HUES6 (cell line): ENCODE data around the gene LRRTM4.

Source experiments
- H3K27ac ChIP-seq: 2 replicates; pipeline ENCODE4 v1.7.0; 2013; ENCODE audit warnings: low read depth, mild to moderate bottlenecking, low read length, inconsistent platforms
- H3K27me3 ChIP-seq: 2 replicates; pipeline ENCODE4 v1.6.1; 2013; ENCODE audit warnings: low read length; ENCODE audit not compliant: control insufficient read depth, insufficient read depth
- H3K36me3 ChIP-seq: 2 replicates; pipeline ENCODE4 v1.6.1; 2013; ENCODE audit warnings: low read length; ENCODE audit not compliant: control insufficient read depth, insufficient read depth
- H3K4me1 ChIP-seq: 2 replicates; pipeline ENCODE4 v1.6.1; 2013; ENCODE audit warnings: low read length; ENCODE audit not compliant: control insufficient read depth, insufficient read depth
- H3K4me3 ChIP-seq: 2 replicates; pipeline ENCODE4 v1.5.1; 2013; ENCODE audit warnings: low read depth, low read length
- H3K9ac ChIP-seq: one replicate; pipeline ENCODE4 v1.6.1; 2013; ENCODE audit warnings: mild to moderate bottlenecking, low read length
- H3K9me3 ChIP-seq: 2 replicates; pipeline ENCODE4 v1.6.1; 2013; ENCODE audit warnings: low read depth, low read length; ENCODE audit not compliant: control insufficient read depth, insufficient read depth

The LRRTM4 gene

GRCh38 chr2:76763276-76763675 is 758.9 kb downstream of the LRRTM4 start:
- Histone ChIP-seq H3K4me3 (no peak overlapping the region), H3K27me3 (no peaks in the 10 kb centered on the region), H3K9ac (no peak overlapping the region), H3K9me3 (no peaks in the 10 kb centered on the region), H3K36me3 (no peaks in the 10 kb centered on the region), H3K27ac (no peak overlapping the region), H3K4me1 (peaks cover 21% of the 10 kb centered on the region; the same call in 1 of the 2 replicates)

- H3K9ac ChIP-seq = no peak overlapping the region
- H3K27ac ChIP-seq = no peak overlapping the region
- H3K4me3 ChIP-seq = no peak overlapping the region
- H3K4me1 ChIP-seq = peaks cover 26% of the 10 kb centered on the region; the same call in 1 of the 2 replicates
- no peaks in the 10 kb centered on the region for H3K36me3 ChIP-seq
- no peaks in the 10 kb centered on the region for H3K27me3 ChIP-seq
- H3K9me3 ChIP-seq = no peaks in the 10 kb centered on the region
Observed at GRCh38 chr2:76760367-76760704, 761.8 kb downstream of the LRRTM4 start.

- H3K9me3 ChIP-seq = no peaks in the 10 kb centered on the region
- H3K4me1 ChIP-seq = peaks cover 26% of the 10 kb centered on the region; the same call in 1 of the 2 replicates
- no peaks in the 10 kb centered on the region for H3K36me3 ChIP-seq
- no peaks in the 10 kb centered on the region for H3K27me3 ChIP-seq
- H3K27ac ChIP-seq = no peak overlapping the region
- no peak overlapping the region for H3K9ac ChIP-seq
- H3K4me3 ChIP-seq = no peak overlapping the region
Observed at GRCh38 chr2:76759634-76760366, 762.4 kb downstream of the LRRTM4 start.

GRCh38 chr2:76752506-76752905 is 769.7 kb downstream of the LRRTM4 start:
- no peak overlapping the region for H3K27ac ChIP-seq
- H3K9ac ChIP-seq = no peak overlapping the region
- H3K36me3 ChIP-seq = no peaks in the 10 kb centered on the region
- H3K4me1 ChIP-seq = peaks cover 5% of the 10 kb centered on the region; the same call in 1 of the 2 replicates
- H3K4me3 ChIP-seq = no peak overlapping the region
- H3K27me3 ChIP-seq = no peaks in the 10 kb centered on the region
- H3K9me3 ChIP-seq = no peaks in the 10 kb centered on the region

GRCh38 chr2:76749858-76750257 is 772.3 kb downstream of the LRRTM4 start:
- H3K27me3 ChIP-seq = no peaks in the 10 kb centered on the region
- no peaks in the 10 kb centered on the region for H3K36me3 ChIP-seq
- H3K9me3 ChIP-seq = no peaks in the 10 kb centered on the region
- H3K9ac ChIP-seq = no peak overlapping the region
- no peak overlapping the region for H3K4me3 ChIP-seq
- no peak overlapping the region for H3K27ac ChIP-seq
- H3K4me1 ChIP-seq = no peaks in the 10 kb centered on the region

GRCh38 chr2:76748581-76749296 is 773.4 kb downstream of the LRRTM4 start:
- Histone ChIP-seq H3K4me1 (no peaks in the 10 kb centered on the region), H3K9me3 (no peaks in the 10 kb centered on the region), H3K9ac (no peak overlapping the region), H3K27ac (no peak overlapping the region), H3K4me3 (no peak overlapping the region), H3K27me3 (no peaks in the 10 kb centered on the region), H3K36me3 (no peaks in the 10 kb centered on the region)

GRCh38 chr2:76745605-76746004 is 776.6 kb downstream of the LRRTM4 start:
- no peak overlapping the region for H3K4me3 ChIP-seq
- no peaks in the 10 kb centered on the region for H3K4me1 ChIP-seq
- no peak overlapping the region for H3K27ac ChIP-seq
- no peaks in the 10 kb centered on the region for H3K36me3 ChIP-seq
- H3K9me3 ChIP-seq = no peaks in the 10 kb centered on the region
- no peaks in the 10 kb centered on the region for H3K27me3 ChIP-seq
- no peak overlapping the region for H3K9ac ChIP-seq

- Histone ChIP-seq H3K4me3 (no peak overlapping the region), H3K9me3 (no peaks in the 10 kb centered on the region), H3K27ac (no peak overlapping the region), H3K27me3 (no peaks in the 10 kb centered on the region), H3K36me3 (no peaks in the 10 kb centered on the region), H3K4me1 (peaks cover 6% of the 10 kb centered on the region; the same call in 1 of the 2 replicates), H3K9ac (no peak overlapping the region)
Observed at GRCh38 chr2:76737607-76738006, 784.6 kb downstream of the LRRTM4 start.

GRCh38 chr2:76733736-76734135 is 788.4 kb downstream of the LRRTM4 start:
- peaks cover 3% of the 10 kb centered on the region; the same call in 1 of the 2 replicates for H3K9me3 ChIP-seq
- H3K36me3 ChIP-seq = no peaks in the 10 kb centered on the region; the same call in 1 of the 2 replicates
- H3K27ac ChIP-seq = no peak overlapping the region; the same call in 1 of the 2 replicates
- no peak overlapping the region for H3K9ac ChIP-seq
- no peak overlapping the region for H3K4me3 ChIP-seq
- H3K27me3 ChIP-seq = no peaks in the 10 kb centered on the region
- peaks cover 6% of the 10 kb centered on the region; the same call in 1 of the 2 replicates for H3K4me1 ChIP-seq

GRCh38 chr2:76731157-76731556 is 791.0 kb downstream of the LRRTM4 start:
- peaks cover 3% of the 10 kb centered on the region; the same call in 1 of the 2 replicates for H3K9me3 ChIP-seq
- no peak overlapping the region for H3K27ac ChIP-seq
- no peak overlapping the region for H3K4me3 ChIP-seq
- H3K36me3 ChIP-seq = no peaks in the 10 kb centered on the region; the same call in 1 of the 2 replicates
- peaks cover 6% of the 10 kb centered on the region; the same call in 1 of the 2 replicates for H3K4me1 ChIP-seq
- no peak overlapping the region for H3K9ac ChIP-seq
- H3K27me3 ChIP-seq = no peaks in the 10 kb centered on the region

GRCh38 chr2:76730021-76730420 is 792.2 kb downstream of the LRRTM4 start:
- peaks cover 3% of the 10 kb centered on the region; the same call in 1 of the 2 replicates for H3K9me3 ChIP-seq

More at GRCh38 chr2:76730021-76730420, 792.2 kb downstream of the LRRTM4 start:
- Histone ChIP-seq H3K9ac (no peak overlapping the region), H3K4me3 (no peak overlapping the region), H3K27ac (no peak overlapping the region), H3K27me3 (no peaks in the 10 kb centered on the region), H3K4me1 (peaks cover 6% of the 10 kb centered on the region; the same call in 1 of the 2 replicates), H3K36me3 (no peaks in the 10 kb centered on the region; the same call in 1 of the 2 replicates)
